ENCODE data around the gene GRAMD1A.
A peak's percentile ranks its signal among the peaks of the same experiment; 100 is the strongest.
"Not testable (repeated sequence)": the region's sequence is repeated elsewhere in the genome, so short reads cannot be mapped to it uniquely, and the experiment has no call there.

GRAMD1A gene

DNA sequence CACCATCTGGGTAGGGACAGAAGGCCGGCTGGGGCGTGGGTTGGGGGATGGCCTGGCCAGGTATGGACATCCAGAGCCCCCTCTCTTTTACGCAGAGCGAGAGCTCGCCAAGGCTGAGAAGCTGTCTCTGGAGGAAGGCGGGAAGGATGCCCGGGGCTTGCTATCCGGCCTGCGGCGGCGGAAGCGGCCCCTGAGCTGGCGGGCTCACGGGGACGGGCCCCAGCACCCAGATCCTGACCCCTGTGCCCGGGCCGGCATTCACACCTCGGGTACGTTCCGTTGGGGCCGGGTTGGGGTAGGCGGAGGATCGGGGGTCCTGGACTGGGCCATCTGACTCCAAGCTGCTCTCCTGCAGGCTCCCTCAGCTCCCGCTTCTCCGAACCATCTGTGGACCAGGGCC is 21.5 kb downstream of the GRAMD1A start:
- DNase-seq = no peak

- no peak for DNase-seq
These were observed 22.3 kb downstream of the GRAMD1A start for GRCh38 chr19:35022460-35022859.

DNA sequence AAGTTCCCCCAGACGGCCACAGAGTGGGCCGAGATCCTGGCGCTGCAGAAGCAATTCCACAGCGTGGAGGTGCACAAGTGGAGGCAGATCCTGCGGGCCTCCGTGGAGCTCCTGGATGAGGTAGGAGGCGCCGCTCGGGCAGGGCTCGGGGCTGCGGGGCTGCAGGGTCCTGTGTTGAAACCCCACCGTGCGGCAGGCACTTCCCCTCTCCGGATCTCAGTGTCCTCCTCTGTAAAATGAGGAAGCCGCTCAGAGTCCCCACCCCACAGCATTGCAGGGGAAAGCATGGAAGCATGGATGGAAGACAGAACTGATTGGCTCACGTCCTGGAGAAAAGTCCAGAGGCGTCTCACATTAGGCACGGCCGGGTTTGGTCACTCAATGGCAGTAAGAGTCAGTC is 23.3 kb downstream of the GRAMD1A start:
- DNase-seq = no peak

DNA sequence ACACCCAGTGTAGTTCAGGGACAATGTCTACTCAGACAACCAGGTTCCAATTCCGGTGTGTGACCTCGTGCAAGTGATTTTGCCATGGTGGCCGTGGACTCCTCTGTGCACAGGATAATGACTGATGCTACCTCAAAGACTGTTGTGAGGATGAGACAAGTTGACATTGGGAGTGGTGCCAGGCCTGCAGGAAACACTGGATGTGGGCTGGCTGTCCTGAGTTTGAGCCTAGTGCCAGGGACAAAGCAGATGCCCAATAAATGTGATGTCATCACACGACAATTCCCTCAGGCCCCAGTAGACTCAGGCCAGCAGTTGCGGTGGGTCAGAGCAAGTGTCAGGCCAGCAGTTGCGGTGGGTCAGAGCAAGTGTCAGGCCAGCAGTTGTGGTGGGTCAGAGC is 24.0 kb downstream of the GRAMD1A start:
- no peak for DNase-seq

- DNase-seq = no peak
These were observed 25.8 kb downstream of the GRAMD1A start for GRCh38 chr19:35025969-35026368.

DNA sequence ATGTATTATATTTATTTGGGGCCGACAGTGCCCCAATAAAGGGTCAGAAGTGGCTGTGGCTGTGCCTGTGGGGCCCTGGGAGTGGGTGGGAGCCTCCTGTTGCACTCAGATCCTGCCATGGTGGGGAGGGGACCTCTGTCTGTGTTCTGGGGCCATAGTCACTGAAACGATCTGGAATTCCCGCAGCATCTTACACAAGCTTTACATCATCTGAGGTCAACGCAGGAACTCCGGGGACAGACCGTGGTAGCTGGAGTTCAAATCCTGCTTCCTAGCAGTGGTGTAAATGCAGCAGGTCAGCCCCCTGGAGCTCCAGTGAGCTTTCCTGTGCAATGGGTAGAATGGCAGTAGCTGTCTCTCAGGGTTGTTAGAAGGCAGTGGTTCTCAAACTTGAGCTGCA is 26.3 kb downstream of the GRAMD1A start:
- DNase-seq = no peak

- no peak for DNase-seq
These were observed 26.9 kb downstream of the GRAMD1A start for GRCh38 chr19:35027009-35027408.

GRCh38 chr19:35027851-35028599 is 27.9 kb downstream of the GRAMD1A start:
- DNase-seq = no peak

GRCh38 chr19:35028600-35028885 is 28.4 kb downstream of the GRAMD1A start:
- DNase-seq = not testable (repeated sequence)

DNA sequence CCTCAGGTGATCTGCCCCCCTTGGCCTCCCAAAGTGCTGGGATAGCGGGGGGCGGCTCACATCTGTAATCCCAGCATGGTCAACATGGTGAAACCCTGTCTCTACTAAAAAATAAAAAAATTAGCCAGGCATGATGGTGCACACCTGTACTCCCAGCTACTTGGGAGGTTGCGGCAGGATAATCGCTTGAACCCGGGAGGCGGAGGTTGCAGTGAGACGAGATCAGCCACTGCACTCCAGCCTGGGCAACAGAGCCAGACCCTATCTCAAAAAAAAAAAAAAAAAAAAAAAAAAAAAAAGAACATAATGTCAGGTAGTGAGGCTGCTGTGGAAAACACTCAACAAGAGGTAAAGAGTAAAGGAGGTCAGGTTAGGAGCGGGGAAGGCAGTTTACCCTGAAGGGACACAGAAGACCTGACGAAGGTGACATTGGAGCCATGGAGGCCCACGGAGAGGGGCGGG is 29.2 kb downstream of the GRAMD1A start:
- not testable (repeated sequence) for DNase-seq

- DNase-seq = no peak
These were observed 29.7 kb downstream of the GRAMD1A start for GRCh38 chr19:35029737-35030256.

GRCh38 chr19:35030257-35031071 is 30.3 kb downstream of the GRAMD1A start, which contains the start of gene SCN1B:
SCN1B (plus strand) TSS chr19:35030470; CDS start chr19:35030821, 351 bp downstream.
- peak in 1 of 2 experiments; percentile 47 for DNase-seq

DNA sequence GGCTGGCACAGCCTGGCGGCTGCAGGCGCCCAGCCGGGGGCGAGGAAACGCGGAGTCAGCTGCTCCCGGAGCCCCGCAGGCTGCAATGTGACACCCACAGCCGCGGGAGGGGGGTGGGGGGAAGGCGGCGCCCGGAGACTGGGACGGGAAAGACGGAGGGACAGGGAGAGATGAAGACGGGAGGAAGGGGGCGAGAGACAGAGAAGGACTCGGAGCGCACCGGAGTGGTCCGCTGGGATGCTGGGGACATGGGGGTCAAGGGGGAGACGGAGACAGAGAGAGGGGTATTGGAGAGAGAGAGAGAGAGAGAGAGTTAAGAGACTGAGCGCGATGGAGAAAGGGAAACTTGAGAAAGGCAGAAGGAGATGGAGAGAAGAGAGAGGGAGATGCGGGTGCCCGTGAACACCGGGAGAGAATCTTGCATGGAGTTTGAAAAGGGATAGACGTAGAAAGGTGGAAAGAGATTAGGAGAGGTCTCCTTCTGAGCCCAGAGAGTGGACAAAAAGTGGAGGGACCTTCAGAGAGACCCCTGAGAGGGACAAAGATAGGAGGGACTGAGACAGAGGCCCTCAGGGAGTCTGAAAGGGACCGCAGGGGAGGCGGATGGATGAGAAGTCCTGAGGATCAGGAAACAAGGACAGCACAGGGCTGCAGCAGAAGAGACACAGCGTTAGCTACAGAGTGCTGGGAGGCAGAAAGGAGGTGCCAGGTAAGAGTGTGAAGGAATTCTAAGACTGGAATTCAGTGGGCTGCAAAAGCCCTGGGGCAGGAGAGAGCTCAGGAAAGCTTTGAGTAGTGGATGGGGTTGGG is 31.2 kb downstream of the GRAMD1A start:
- DNase-seq = peak in 1 of 2 experiments; percentile 28

GRCh38 chr19:35032356-35032865 is 32.3 kb downstream of the GRAMD1A start:
- DNase-seq = no peak

DNA sequence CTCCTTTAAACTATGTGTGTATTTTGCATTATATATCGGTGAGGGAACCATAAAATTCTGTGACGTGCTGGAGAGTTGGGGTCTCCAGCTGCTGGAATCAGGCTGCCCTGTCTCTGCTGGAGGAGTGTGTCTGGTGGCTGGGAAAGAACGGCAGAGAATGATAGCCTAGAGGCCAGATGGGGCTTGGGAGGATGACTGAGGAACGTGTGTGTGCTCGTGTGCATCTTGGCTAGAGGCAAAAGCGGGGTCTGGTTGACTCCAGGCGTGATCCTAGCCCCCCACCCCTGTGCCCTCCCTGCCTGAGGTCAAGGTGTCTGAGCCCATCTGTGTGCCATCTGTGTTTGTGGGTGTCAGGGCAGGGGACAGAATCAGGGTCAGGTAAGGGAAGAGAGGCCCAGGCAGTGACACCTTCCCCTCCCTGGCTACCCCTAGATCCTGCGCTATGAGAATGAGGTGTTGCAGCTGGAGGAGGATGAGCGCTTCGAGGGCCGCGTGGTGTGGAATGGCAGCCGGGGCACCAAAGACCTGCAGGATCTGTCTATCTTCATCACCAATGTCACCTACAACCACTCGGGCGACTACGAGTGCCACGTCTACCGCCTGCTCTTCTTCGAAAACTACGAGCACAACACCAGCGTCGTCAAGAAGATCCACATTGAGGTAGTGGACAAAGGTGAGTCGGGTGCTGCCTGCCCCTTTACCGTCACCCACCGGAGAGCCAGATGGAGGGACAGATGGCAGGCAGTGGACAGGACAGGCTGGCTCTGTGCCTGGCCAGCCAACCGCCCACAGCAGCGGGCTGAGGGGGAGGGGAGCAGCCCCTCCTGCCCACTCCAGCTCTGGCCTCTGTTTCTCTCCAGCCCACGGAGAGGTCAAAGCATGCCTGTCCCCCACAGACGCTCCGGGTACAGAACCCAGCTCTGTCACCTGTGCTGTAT is 33.2 kb downstream of the GRAMD1A start:
- DNase-seq = no peak

DNA sequence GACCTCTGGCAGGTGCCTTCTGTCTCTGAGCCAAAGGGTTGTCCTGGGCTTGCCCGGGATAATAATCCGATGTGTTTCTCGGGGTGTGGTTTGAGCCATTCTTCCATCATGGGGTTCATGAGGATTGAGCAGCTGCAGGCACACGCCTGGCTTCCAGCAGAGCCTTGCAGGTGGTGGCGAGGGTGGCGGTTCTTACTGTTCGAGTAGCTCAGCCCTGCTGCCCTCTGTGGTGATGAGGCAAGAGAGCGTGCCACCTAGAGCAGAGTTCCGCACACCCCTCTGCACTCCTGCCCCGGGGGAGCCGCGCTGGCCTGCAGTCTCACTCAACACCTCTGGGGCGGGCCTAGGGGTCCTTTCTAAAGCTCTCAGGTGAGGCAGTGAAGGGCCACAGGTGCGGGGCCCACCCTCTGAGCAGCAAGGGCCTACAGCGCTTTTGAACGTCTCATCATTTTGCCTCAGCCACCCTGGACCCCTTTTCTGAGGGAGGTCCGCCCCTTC is 33.9 kb downstream of the GRAMD1A start:
- no peak for DNase-seq

- no peak for DNase-seq
These were observed 34.7 kb downstream of the GRAMD1A start for GRCh38 chr19:35034588-35035382.

GRCh38 chr19:35037716-35038622 is 37.8 kb downstream of the GRAMD1A start:
- peak; percentile 80 to 85 for DNase-seq
